Activated CD8-positive, alpha-beta memory T cell treated with anti-CD3 and anti-CD28 coated beads, Interleukin-2, amount 50 U/mL, for 24 hours (primary cell): Measurements from ENCODE around the gene PNMA8A.
"Not testable (repeated sequence)": the region's sequence is repeated elsewhere in the genome, so short reads cannot be mapped to it uniquely, and the experiment has no call there.

Experiments
- DNase-seq: peaks from one replicate; pipeline ENCODE4 v3.0.0-alpha.2; 2020; ENCODE audit errors: extremely low read depth

PNMA8A gene, protein sequence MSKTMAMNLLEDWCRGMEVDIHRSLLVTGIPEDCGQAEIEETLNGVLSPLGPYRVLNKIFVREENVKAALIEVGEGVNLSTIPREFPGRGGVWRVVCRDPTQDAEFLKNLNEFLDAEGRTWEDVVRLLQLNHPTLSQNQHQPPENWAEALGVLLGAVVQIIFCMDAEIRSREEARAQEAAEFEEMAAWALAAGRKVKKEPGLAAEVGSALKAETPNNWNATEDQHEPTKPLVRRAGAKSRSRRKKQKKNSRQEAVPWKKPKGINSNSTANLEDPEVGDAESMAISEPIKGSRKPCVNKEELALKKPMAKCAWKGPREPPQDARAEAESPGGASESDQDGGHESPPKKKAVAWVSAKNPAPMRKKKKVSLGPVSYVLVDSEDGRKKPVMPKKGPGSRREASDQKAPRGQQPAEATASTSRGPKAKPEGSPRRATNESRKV

GRCh38 chr19:46471116-46471733, at the start of gene PNMA8A:
TSS of gene PNMA8A (minus strand) at chr19:46471563. CDS start at chr19:46471035, 528 bp downstream.
- no peak for DNase-seq

- DNase-seq, result no peak
Measured at GRCh38 chr19:46520616-46521015, 49.3 kb upstream of the PNMA8A start.

DNA sequence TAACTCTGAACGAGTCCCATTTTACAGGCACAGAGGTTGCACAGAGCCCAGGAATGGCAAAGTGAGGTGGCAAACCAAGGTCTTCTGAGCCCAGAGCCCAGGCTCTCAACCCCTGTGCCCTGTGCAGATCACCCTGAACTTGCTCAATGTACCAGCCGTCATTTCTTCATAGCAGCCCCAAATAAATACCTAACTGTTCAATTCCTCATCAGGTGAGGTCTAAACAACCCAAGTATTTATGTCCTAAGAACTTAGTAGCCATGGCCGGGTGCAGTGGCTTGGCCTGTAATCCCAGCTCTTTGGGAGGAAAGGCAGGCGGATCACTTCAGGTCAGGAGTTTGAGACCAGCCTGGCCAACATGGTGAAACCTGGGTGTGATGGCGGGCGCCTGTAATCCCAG, 46.1 kb upstream of the PNMA8A start:
- no peak for DNase-seq

DNA sequence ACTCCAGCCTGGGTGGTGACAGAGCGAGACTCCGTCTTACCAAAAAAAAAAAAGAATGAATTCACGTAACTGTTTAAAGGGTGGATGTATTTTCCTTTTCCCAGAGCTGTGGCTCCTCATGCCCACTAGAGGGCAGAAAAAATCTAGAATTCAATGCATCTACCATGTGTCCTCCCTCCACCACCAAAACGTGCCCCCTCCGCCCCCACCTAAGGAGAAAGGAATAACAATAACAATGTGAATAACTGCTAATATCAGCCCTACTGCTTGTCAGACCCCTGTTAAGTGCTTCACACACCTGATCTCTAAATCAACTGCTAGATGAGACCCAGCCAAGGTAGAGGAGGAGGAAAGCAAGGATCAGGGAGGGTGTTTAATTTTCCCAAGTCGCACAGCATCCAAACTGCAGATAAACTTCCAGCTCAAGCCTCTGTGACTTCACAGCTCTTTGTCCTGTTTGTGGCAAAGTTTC, 44.6 kb upstream of the PNMA8A start:
- no peak for DNase-seq

DNA sequence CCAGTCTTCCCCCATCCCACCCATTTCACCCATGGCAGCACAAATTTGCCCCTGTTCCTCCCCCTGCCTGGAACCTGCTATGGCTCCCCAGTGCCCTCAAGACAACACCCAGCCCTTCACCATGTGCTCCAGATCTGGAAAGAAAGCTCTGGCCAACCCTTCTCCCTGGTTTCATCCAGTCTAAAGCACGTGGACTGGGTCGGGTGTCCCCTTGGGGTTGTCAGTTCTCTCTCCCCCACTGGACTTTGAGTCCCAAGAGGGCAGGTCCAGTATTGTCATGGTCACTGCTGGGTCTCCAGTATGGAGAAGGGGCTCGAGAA, 43.9 kb upstream of the PNMA8A start:
- DNase-seq, result no peak

GRCh38 chr19:46514589-46515289, 43.4 kb upstream of the PNMA8A start:
- DNase-seq, result no peak

DNA sequence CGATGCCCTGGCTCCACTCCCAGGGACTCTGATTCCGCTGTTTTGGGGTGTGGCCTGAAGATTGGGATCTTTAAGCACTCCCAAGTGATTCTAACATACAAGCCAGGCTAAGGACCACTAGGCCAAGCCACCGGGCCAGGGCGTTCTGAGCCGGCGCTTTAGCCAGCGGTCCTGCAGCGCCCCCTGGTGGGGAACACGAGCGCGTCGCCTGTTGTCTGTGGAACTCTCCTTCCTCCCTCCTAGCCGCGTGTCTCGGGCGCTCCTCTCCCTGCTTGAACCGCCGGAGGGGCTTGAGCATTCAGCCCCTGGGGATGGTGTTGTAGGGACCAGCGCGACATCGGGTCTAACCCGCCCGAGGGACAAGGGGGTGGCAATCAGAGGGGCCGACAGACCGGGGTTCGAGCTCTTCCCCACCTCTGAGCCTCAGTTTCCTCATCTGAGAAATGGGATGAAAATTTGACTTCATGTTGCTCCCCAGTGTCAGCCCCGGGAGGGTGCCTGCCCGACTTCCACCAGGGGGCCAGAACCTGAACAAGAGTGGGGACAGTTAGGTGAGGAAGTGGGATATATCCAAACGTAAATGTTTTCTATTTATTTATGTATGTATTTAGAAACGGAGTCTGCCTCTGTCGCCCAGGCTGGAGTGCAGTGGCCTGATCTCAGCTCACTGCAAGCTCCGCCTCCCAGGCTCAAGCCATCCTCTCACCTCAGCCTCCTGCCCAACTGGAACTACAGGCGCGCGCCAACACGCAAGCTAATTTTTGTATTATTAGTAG, 42.3 kb upstream of the PNMA8A start:
- peak; percentile 44 for DNase-seq

GRCh38 chr19:46511237-46511636, 39.9 kb upstream of the PNMA8A start:
- DNase-seq, result no peak

DNA sequence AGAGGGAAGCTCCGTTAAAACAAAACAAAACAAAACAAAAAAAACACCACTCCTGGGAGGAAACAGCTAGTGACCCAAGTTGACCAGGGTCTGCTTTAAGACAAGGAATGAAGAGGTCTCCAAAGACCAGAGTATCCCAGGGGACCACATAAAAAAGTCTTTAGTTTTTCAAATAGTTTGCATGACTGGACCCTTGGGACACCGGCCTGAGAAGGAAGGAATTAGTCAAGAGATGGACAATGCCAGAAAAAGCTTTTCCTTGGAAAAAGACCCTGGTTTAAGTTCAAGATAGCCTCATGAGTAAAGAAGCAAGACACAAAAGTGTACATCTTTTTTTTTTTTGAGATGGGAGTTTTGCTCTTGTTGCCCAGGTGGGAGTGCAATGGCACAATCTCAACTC, 36.8 kb upstream of the PNMA8A start:
- no peak for DNase-seq

GRCh38 chr19:46503848-46504453, 32.6 kb upstream of the PNMA8A start:
- DNase-seq, result no peak

DNA sequence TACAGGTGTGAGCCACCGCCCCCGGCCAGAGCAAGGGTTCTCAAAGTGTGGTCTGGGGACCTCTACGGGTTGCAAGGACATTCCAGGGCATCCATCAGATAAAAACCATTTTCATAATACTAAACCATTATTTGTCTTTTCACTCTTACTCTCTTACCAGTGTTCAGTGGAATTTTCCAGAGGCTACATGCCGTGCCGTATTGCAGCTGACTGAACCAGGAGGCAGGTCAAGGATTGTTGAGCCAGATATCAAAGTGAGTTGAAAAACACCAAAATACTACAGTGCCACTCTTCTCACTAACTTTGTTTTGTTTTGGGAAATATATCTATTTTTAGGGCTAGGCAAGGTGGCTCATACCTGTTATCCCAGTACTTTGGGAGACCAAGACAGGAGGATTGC, 31.5 kb upstream of the PNMA8A start:
- DNase-seq, result no peak

GRCh38 chr19:46499692-46500091, 28.3 kb upstream of the PNMA8A start:
- no peak for DNase-seq

- no peak for DNase-seq
Measured at GRCh38 chr19:46497773-46498172, 26.4 kb upstream of the PNMA8A start.

GRCh38 chr19:46496886-46497285, 25.5 kb upstream of the PNMA8A start:
- DNase-seq, result not testable (repeated sequence)

GRCh38 chr19:46496304-46496703, 24.9 kb upstream of the PNMA8A start:
- no peak for DNase-seq

DNA sequence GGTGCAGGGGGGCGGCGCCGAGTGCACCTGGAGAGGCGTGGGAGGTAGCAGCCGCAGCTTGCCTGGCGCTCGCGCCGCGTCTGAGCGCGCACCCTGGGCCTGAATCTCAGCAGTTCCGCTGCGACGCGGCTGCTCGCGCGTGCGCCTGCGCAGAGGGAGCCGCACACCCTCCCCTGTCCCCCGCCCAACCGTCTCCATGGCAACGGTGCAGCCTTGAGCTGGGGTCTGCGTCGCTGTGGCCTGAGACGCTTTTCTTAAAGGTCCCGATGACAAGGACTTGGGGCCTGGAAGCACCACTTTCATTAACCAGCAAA, 24.4 kb upstream of the PNMA8A start, which contains the start of gene PNMA8B:
Gene PNMA8B (minus strand): TSS at position 82 of the 314 bp plus-strand sequence. CDS start 402 bp downstream, outside the sequence.
- no peak for DNase-seq

GRCh38 chr19:46494941-46495785, 23.8 kb upstream of the PNMA8A start:
- no peak for DNase-seq

GRCh38 chr19:46494146-46494940, 23.0 kb upstream of the PNMA8A start:
- DNase-seq, result no peak

- no peak for DNase-seq
Measured at GRCh38 chr19:46493236-46494145, 22.1 kb upstream of the PNMA8A start.
